Measurements from ENCODE around the gene AK9. TPM values are rescaled to one million over a fixed set of nuclear protein-coding genes. Genes with fewer than 3 reads are reported as not detected.

The AK9 gene
- total and polyA plus RNA-seq, 10 of the 15 experiments (the other 5 are each of a cell fraction or from before 2014, with no cell fraction given), result 2.1 to 7.4 (median 4.2) TPM

GRCh38 chr6:109722011-109722410, 31.0 kb upstream of the AK9 start (continued):
- no peak for TF ChIP-seq RELB (IDR thresholded peaks at IDR 0.05; ENCODE audit: low read depth)
- no peak for TF ChIP-seq GATAD2B (conservative IDR thresholded peaks at IDR 0.05; ENCODE audit: low read depth)
- TF ChIP-seq JUNB (IDR thresholded peaks at IDR 0.05), result no peak

- H3K79me2 ChIP-seq (ENCODE audit: control insufficient read depth, insufficient read depth, low read length), result no peaks in the 10 kb centered on the region
- no peak for DNase-seq (ENCODE audit: low read depth, low spot score)
- no peak overlapping the region for H3K4me3 ChIP-seq
- CTCF ChIA-PET, result interaction anchor here (0.7 to 1.6 kb wide), 6 partner anchors 13 to 319 kb away, joined by 3 to 7 read pairs (median 4); no protein-coding TSS in a partner anchor
- H3K4me2 ChIP-seq (ENCODE audit: control insufficient read depth, insufficient read depth), result no peak overlapping the region
- no peaks in the 10 kb centered on the region for H4K20me1 ChIP-seq (ENCODE audit: control insufficient read depth, insufficient read depth)
- RAD21 ChIA-PET (ENCODE audit: unreplicated experiment), result no interaction called here
- no peak overlapping the region for H2AFZ ChIP-seq (ENCODE audit: control insufficient read depth, low read depth, low read length)
- intact Hi-C loops (cut with micrococcal nuclease; ENCODE audit: unreplicated experiment), result no loop called here
- FAIRE-seq, result no peak
- in situ Hi-C loops (cut with MboI), result no loop called here
- ATAC-seq, result no peak
- BruUV-seq (replicated peaks), result no TSS peak
- no peaks in the 10 kb centered on the region for H3K27me3 ChIP-seq (replicated peaks in 1 of 2; ENCODE audit: control insufficient read depth in 2 of 2, insufficient read depth in 2 of 2, low read length in 1 of 2)
- no peaks in the 10 kb centered on the region for H3K4me1 ChIP-seq (ENCODE audit: control insufficient read depth, insufficient read depth, low read length)
- H3K9ac ChIP-seq (ENCODE audit: control insufficient read depth, insufficient read depth, low read length), result no peak overlapping the region
- no peak overlapping the region for H3K27ac ChIP-seq (ENCODE audit: control insufficient read depth, insufficient read depth)
- POLR2A ChIA-PET, result no interaction called here
- H3K36me3 ChIP-seq (ENCODE audit: control insufficient read depth in 2 of 2, insufficient read depth in 2 of 2, low read length in 1 of 2), result peaks cover 0 to 1% of the 10 kb centered on the region in 2 experiments; a peak in 2 of 4 replicates
- SMC1A ChIA-PET (ENCODE audit: uncharacterized antibody, unreplicated experiment), result interaction anchor here (0.6 to 1.2 kb wide), 2 partner anchors 319 to 535 kb away, joined by 3 to 4 read pairs; no protein-coding TSS in a partner anchor
- no peaks in the 10 kb centered on the region for H3K9me3 ChIP-seq (replicated peaks; ENCODE audit: control insufficient read depth, insufficient read depth, low read length)
- 79% methylated on average over 3 of the region's 3 CpGs for WGBS (ENCODE audit: insufficient coverage, insufficient replicate concordance, low lambda C conversion rate, missing lambda C conversion rate)
- TF ChIP-seq CBX3 (IDR thresholded peaks at IDR 0.05; ENCODE audit: borderline replicate concordance, low read depth), result no peak
- TF ChIP-seq CHD2 (IDR thresholded peaks at IDR 0.05; ENCODE audit: borderline replicate concordance, low read depth, low read length), result no peak
- TF ChIP-seq, protein P1, sequence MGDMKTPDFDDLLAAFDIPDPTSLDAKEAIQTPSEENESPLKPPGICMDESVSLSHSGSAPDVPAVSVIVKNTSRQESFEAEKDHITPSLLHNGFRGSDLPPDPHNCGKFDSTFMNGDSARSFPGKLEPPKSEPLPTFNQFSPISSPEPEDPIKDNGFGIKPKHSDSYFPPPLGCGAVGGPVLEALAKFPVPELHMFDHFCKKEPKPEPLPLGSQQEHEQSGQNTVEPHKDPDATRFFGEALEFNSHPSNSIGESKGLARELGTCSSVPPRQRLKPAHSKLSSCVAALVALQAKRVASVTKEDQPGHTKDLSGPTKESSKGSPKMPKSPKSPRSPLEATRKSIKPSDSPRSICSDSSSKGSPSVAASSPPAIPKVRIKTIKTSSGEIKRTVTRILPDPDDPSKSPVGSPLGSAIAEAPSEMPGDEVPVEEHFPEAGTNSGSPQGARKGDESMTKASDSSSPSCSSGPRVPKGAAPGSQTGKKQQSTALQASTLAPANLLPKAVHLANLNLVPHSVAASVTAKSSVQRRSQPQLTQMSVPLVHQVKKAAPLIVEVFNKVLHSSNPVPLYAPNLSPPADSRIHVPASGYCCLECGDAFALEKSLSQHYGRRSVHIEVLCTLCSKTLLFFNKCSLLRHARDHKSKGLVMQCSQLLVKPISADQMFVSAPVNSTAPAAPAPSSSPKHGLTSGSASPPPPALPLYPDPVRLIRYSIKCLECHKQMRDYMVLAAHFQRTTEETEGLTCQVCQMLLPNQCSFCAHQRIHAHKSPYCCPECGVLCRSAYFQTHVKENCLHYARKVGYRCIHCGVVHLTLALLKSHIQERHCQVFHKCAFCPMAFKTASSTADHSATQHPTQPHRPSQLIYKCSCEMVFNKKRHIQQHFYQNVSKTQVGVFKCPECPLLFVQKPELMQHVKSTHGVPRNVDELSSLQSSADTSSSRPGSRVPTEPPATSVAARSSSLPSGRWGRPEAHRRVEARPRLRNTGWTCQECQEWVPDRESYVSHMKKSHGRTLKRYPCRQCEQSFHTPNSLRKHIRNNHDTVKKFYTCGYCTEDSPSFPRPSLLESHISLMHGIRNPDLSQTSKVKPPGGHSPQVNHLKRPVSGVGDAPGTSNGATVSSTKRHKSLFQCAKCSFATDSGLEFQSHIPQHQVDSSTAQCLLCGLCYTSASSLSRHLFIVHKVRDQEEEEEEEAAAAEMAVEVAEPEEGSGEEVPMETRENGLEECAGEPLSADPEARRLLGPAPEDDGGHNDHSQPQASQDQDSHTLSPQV (IDR thresholded peaks at IDR 0.05), result no peak
- TF ChIP-seq, protein P2, sequence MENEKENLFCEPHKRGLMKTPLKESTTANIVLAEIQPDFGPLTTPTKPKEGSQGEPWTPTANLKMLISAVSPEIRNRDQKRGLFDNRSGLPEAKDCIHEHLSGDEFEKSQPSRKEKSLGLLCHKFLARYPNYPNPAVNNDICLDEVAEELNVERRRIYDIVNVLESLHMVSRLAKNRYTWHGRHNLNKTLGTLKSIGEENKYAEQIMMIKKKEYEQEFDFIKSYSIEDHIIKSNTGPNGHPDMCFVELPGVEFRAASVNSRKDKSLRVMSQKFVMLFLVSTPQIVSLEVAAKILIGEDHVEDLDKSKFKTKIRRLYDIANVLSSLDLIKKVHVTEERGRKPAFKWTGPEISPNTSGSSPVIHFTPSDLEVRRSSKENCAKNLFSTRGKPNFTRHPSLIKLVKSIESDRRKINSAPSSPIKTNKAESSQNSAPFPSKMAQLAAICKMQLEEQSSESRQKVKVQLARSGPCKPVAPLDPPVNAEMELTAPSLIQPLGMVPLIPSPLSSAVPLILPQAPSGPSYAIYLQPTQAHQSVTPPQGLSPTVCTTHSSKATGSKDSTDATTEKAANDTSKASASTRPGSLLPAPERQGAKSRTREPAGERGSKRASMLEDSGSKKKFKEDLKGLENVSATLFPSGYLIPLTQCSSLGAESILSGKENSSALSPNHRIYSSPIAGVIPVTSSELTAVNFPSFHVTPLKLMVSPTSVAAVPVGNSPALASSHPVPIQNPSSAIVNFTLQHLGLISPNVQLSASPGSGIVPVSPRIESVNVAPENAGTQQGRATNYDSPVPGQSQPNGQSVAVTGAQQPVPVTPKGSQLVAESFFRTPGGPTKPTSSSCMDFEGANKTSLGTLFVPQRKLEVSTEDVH (IDR thresholded peaks at IDR 0.05; ENCODE audit: low read depth, partially characterized antibody), result no peak
- no peak for TF ChIP-seq SMARCA5 (IDR thresholded peaks at IDR 0.05)
- no peak for TF ChIP-seq NFYA (IDR thresholded peaks at IDR 0.05; ENCODE audit: borderline replicate concordance, low read depth, low read length)
- TF ChIP-seq, protein P3, sequence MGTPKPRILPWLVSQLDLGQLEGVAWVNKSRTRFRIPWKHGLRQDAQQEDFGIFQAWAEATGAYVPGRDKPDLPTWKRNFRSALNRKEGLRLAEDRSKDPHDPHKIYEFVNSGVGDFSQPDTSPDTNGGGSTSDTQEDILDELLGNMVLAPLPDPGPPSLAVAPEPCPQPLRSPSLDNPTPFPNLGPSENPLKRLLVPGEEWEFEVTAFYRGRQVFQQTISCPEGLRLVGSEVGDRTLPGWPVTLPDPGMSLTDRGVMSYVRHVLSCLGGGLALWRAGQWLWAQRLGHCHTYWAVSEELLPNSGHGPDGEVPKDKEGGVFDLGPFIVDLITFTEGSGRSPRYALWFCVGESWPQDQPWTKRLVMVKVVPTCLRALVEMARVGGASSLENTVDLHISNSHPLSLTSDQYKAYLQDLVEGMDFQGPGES (IDR thresholded peaks at IDR 0.05), result no peak
- TF ChIP-seq SMAD1 (IDR thresholded peaks at IDR 0.05; ENCODE audit: low read depth, partially characterized antibody), result no peak
- TF ChIP-seq KDM1A (IDR thresholded peaks at IDR 0.05; ENCODE audit: borderline replicate concordance), result no peak
- no peak for TF ChIP-seq IRF4 (IDR thresholded peaks at IDR 0.05; ENCODE audit: low read depth, low read length)
Observed at GRCh38 chr6:109720311-109720710, 29.3 kb upstream of the AK9 start.

Data from GM12878 (cell line).